ENCODE data around the gene TPPP.

GRCh38 chr5:618450-618849 is 74.7 kb downstream of the TPPP start:
- TF ChIP-seq CTCF (IDR thresholded peaks at IDR 0.05; ENCODE audit: insufficient read depth, low read depth, low read length) (no peak), EZH2 (IDR thresholded peaks at IDR 0.05; ENCODE audit: insufficient read depth, low read length) (no peak)

Measured in astrocyte (in vitro differentiated cells and primary cell).